GM18520 (cell line): Measurements from ENCODE around the gene HPSE2.

Experiments used
- ATAC-seq: cut with Tn5 transposase; IDR thresholded peaks from one replicate; pipeline ENCODE4 v1.9.1; 2021; ENCODE audit not compliant: unreplicated experiment

The HPSE2 gene

DNA sequence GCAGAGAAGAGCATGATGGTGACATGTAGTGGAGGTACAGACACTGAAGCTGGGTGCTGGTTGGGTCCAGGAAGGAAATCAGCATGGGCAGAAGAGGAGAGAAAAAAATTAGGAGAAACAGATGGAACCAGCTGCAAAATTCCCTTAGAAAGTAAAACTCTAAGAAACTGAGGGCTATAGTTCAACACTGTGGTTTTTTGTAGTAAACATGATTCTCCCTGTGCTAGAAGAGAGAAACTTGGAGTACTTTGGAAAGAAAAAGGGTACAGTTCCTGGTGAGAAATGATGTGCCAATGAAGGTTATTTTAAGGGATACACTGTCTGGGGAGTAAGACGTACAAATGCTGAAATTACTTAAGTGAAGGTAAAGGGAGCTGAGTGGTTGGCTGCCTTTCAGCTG is 607.4 kb downstream of the HPSE2 start:
- ATAC-seq, result no peak

GRCh38 chr10:98627711-98628110 is 607.9 kb downstream of the HPSE2 start:
- ATAC-seq, result no peak

DNA sequence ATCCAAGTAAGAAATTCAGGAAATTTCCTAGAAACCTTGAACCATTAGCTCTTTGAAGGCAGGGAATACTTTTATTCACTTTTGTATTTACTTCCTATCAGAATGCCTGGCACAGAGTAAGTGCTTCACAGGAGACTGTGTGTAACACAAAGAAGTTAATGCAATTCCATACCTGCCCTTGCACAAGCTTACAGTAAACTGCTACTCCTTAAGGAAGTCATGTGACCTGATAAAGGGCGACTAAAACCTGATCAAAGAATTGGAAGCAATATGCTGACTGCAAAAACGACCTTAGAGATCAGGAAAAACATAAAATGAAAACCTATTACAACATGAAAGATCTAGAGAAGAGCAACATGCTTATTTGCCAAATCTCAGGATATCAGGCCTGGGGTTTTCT is 610.7 kb downstream of the HPSE2 start:
- ATAC-seq, result no peak

GRCh38 chr10:98623176-98623575 is 612.5 kb downstream of the HPSE2 start:
- ATAC-seq, result no peak

- ATAC-seq, result no peak
These were observed 614.0 kb downstream of the HPSE2 start for GRCh38 chr10:98621630-98622029.

DNA sequence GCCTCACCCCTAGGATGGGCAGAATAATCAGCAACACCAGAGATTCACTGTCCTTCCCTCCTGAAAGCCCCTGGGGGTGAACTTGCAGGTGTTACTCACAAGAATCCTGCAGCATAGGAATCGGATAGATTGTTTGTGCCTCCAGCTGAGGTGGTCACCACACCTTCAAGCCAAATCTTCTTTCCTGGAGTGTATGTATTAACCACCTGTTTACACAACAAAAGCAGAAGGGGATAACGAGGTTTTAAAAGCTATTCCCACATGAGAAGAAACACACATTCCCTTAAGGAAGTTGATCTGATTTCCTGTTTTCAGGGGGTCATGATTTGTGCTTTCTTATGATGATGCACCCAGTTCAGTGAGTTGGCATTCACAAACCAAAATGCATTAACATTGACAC is 615.1 kb downstream of the HPSE2 start:
- no peak for ATAC-seq

DNA sequence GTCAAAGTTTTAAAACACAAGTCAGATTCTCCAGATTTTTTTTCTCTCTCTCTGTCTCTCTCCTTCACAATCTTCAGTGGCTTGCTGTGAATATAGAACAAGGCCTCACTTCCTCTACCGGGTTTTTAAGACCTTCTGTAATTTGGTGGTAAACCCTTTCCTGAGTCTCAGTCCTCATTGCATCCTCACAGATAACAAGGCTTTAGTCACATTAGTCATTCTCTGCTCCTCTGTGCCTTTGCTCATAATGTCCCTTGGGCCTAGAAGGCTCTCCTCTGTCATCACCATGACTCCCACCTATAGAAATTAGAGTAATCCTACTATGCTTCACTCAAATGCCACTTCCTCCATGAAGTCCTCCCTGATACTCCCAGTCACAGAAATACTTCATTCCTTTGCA is 616.2 kb downstream of the HPSE2 start:
- ATAC-seq, result no peak

- ATAC-seq, result no peak
These were observed 617.6 kb downstream of the HPSE2 start for GRCh38 chr10:98617906-98618520.

DNA sequence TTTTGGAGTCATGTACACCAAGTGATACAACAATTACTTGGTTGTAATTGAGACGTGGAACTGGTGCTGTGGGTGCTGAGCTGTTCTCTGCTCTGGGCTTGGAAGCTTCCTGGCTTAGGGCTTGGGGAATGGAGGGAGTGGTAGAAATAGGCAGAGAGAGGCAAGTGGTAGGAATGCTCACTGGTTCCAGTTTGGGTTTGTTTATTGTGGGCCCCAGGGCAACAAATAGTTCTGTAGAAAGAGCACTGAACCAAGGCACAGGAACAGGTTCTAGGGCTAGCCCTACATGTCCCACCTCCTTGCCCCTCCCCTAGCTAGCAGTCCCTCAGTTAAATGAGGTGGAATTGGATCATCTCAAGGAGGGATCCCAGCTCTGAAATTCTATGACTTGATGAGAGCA is 622.2 kb downstream of the HPSE2 start:
- no peak for ATAC-seq

DNA sequence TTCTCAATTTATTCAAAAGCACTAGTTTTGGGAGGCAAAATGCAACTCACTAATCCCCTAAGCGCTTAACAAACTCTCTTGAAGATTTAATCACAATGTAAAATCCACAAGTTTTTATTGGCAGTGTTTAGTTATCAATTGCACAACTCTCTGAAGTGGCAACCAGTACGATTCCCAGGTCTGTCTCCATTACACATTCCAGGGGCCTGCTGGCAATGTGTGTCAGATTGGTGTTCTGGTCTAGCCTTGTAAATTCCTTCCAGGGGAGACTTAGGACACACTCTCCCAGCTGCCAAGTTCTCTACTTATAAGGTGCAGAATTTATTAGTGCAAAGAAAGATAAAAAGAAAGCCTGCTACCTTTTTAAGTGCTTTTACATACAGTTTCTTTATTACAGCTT is 624.2 kb downstream of the HPSE2 start:
- no peak for ATAC-seq

GRCh38 chr10:98610836-98611235 is 624.8 kb downstream of the HPSE2 start:
- no peak for ATAC-seq

DNA sequence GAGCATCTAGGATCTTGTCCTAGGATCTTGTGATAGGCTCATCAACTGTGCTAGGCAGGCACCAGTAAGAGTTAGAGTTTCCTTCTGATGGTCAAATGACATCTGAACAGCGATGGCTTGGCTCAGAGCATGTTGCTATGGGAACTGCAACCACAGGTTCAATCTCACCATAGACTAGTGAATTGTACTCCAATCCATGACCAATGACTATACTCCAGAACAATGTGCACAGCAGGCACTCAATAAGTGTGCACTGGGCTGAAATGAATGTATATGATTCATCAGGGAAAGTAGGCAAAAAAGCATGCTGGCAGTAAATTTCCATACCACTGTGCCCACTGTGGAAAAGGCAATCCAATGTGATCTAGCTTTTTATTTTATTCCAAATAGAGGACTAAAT is 625.4 kb downstream of the HPSE2 start:
- ATAC-seq, result no peak

DNA sequence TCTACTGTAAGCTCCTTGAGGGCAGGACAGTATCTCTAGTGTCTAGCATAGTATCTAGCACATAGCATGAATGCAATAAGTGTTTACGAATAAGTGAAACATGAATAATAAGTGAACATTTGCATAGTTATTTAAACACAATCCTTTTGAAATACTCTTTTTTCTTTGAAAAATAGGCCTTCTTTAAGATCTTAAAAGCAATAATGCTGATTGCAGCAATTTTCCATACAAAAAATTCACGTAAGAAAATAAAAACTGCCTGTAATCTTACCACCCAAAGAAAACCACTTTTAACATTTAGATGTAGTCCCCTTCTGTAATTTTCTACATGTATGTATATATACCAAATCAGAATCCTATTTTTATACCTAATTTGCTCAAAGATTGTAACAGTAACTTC is 626.4 kb downstream of the HPSE2 start:
- no peak for ATAC-seq

- ATAC-seq, result no peak
These were observed 627.2 kb downstream of the HPSE2 start for GRCh38 chr10:98608411-98608810.

DNA sequence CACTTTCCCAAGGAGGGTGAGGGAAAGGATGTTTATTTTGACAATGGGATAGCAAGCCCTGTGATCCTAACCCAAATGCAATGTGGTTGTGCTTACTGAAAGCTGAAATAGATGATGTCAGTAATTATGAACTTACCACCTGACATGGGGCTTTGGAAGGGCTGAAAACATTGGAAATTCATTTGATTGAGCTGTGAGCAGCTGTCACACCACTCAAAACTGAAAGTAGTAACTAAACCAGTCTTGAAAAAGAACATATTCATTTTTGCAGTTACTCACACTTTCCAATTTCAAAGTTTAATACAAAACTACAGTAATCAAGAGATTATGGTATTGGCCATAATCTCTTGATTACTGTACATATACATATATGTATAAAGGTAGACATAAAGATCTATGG is 633.4 kb downstream of the HPSE2 start:
- ATAC-seq, result no peak

GRCh38 chr10:98599032-98599610 is 636.5 kb downstream of the HPSE2 start:
- no peak for ATAC-seq

DNA sequence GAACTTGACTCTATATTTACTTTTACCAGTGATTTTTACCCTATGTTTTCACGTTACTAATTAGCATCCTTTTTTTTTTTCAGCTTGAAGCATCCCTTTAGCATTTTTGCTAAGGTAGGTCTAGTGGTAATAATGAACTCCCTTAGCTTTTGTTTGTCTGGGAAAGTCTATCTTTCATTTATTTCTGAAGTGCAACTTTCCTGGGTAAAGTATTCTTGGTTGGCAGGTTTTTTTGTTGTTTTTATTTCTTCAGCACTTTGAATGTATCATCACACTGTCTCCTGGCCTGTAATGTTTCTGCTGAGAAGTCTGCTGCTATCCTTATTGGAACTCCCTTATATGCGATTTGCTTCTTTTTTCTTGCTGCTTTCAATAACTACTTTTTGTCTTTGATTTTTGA is 639.2 kb downstream of the HPSE2 start:
- ATAC-seq, result no peak

- no peak for ATAC-seq
These were observed 646.0 kb downstream of the HPSE2 start for GRCh38 chr10:98589691-98590090.

DNA sequence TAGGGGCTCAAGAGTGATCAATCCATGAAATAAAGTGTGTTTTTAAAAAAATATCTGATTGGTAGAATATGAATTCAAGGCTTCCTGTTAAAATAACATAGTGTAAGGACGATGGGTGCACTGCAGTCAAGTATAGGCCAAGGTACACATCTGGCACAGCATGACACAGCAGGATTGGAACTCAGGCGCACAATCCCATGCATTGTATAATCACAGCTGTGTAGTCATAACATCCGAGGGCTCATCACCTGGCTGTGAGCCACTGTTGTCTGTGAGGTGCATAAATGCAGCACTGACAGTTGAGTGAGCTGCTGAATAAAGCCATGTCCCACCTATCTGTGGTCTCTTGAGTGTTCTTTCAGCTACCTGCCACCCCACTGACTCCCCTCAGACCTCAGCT is 646.6 kb downstream of the HPSE2 start:
- ATAC-seq, result no peak

- no peak for ATAC-seq
These were observed 648.4 kb downstream of the HPSE2 start for GRCh38 chr10:98587156-98587837.

DNA sequence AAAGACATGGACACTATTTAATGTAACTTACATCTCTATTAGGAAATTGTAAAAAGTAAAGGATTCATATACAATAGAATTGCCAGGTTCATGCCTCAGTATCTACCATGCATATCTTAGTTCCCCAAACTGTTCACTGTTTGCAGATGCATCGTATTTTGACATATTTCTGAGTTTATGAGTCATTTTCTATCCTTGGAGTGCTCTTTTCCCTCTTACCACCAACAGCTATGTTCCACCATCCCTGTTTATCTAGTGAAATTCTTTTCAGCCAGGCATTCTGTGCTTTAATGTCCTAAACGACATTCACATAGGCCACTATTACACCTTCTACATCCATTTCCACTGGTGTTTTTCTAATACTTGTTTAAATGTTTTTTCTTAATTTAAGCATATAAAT is 649.6 kb downstream of the HPSE2 start:
- ATAC-seq, result no peak

DNA sequence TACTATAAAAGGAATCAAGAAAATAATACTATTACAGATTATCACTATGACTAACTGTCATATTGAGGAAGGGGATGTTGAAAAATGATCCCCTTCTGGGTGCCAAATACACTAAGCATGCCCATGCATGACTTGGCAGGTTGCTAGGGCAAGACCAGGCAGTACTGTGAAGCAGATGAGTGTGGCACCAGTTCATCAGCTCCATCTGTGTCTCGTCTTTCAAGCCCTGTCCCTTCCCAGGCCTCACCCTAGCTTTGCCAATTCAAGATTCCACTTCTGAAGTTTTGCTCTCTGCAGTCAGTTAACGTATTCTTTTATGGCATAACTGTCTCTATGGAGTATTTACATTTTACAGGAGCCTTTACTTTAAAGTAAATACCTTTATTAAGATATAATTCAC is 653.3 kb downstream of the HPSE2 start:
- no peak for ATAC-seq

DNA sequence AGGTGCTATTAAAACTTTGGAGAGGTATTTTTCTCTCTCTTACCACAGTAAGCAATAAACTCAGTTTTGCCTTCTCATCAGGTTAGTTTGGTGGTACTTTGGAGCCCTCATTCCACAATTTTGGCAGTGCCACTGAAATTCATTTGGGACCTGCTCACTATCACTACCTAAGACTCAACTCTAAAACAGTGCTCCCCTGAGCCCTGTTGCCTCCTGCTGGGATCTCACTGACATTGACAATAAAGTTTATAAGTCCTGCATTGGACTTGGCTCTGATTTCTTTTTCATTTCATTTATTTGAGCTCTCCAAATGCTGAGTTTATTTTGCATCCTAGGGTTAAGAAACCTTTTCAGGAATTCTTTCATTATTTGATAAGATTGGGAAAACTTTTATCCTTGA is 658.1 kb downstream of the HPSE2 start:
- no peak for ATAC-seq
